DOHH2 (cell line): Measurements from ENCODE around the gene POPDC3.
"Not testable (repeated sequence)": the region's sequence is repeated elsewhere in the genome, so short reads cannot be mapped to it uniquely, and the experiment has no call there.

Source experiments
- H3F3A ChIP-seq: fragments of 200-600 bp; sonication (generic), shearing (Covaris generic); 2 replicates; pipeline ENCODE4 v1.6.0; 2016; ENCODE audit warnings: antibody characterized with exemption, mild to moderate bottlenecking; ENCODE audit not compliant: control insufficient read depth, insufficient read depth
- H3K27ac ChIP-seq: fragments of 200-600 bp; sonication (generic); 2 replicates; pipeline ENCODE4 v1.5.1; 2014; ENCODE audit warnings: low read depth, mild to moderate bottlenecking, low read length, moderate library complexity
- H3K27me3 ChIP-seq: fragments of 200-600 bp; sonication (generic); 2 replicates; pipeline ENCODE4 v1.6.1; 2014; ENCODE audit warnings: mild to moderate bottlenecking, low read length, mixed read lengths; ENCODE audit not compliant: control insufficient read depth
- H3K36me3 ChIP-seq: fragments of 200-600 bp; sonication (generic); 2 replicates; pipeline ENCODE4 v1.6.1; 2014; ENCODE audit warnings: mild to moderate bottlenecking, low read length, moderate library complexity, mixed read lengths; ENCODE audit not compliant: control insufficient read depth
- H3K4me1 ChIP-seq: fragments of 200-600 bp; sonication (generic); 2 replicates; pipeline ENCODE4 v1.6.1; 2014; ENCODE audit warnings: mild to moderate bottlenecking, low read length, mixed read lengths; ENCODE audit not compliant: control insufficient read depth
- H3K4me2 ChIP-seq: fragments of 200-600 bp; sonication (generic); 2 replicates; pipeline ENCODE4 v1.6.0; 2014; ENCODE audit warnings: mild to moderate bottlenecking, low read length, moderate library complexity
- H3K4me3 ChIP-seq: fragments of 200-600 bp; sonication (generic); 2 replicates; pipeline ENCODE4 v1.5.1; 2014; ENCODE audit warnings: mild to moderate bottlenecking, low read length, mixed read lengths
- H3K79me2 ChIP-seq: fragments of 200-600 bp; sonication (generic); 2 replicates; pipeline ENCODE4 v1.6.1; 2014; ENCODE audit warnings: mild to moderate bottlenecking, low read length, mixed read lengths; ENCODE audit not compliant: control insufficient read depth
- H3K9me2 ChIP-seq: fragments of 200-600 bp; sonication (generic); replicated peaks from 2 replicates; pipeline ENCODE4 v1.6.1; 2014; ENCODE audit warnings: mild to moderate bottlenecking, low read length, mixed read lengths; ENCODE audit not compliant: control insufficient read depth
- H3K9me3 ChIP-seq: fragments of 200-600 bp; sonication (generic); 2 replicates; pipeline ENCODE4 v1.6.1; 2014; ENCODE audit warnings: antibody characterized with exemption, low read length, mixed read lengths; ENCODE audit not compliant: control insufficient read depth, insufficient read depth
- H4K20me1 ChIP-seq: fragments of 200-600 bp; sonication (generic); 2 replicates; pipeline ENCODE4 v1.6.0; 2014; ENCODE audit warnings: low read depth, mild to moderate bottlenecking, antibody characterized with exemption, low read length, moderate library complexity; ENCODE audit not compliant: control insufficient read depth, insufficient read depth
- EZH2phosphoT487 ChIP-seq: fragments of 200-600 bp; sonication (generic); IDR thresholded peaks from 2 replicates; pipeline ENCODE4 v1.6.1; 2017; ENCODE audit warnings: borderline replicate concordance, mild to moderate bottlenecking, antibody characterized with exemption, low read length, moderate library complexity, mixed read lengths
- TF ChIP-seq, protein P1 (sequence below): fragments of 200-600 bp; sonication (generic); IDR thresholded peaks from one replicate; pipeline ENCODE4 v1.5.1; 2014; ENCODE audit warnings: antibody characterized with exemption, mild to moderate bottlenecking, low read depth, low read length; ENCODE audit not compliant: poor library complexity, severe bottlenecking

The POPDC3 gene

DNA sequence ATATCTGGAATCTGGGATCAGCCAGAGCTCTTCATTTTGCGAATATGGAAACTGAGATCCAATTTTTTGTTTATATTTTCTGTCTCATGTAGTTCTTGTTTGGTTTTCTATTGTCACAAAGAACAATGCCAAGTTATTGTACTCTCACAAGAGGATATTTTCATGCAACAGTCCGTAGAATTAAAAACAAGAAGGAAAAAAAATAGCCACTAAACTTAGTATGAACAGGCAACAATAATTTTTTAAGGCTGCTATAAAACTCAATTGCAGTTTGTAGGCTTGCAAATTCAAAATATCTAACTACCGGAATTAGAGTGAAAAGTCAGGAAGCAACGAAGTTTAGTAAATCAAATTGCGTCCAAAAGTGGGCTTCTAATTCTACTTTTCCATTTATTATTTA is 1.2 kb downstream of the POPDC3 start:
- H3K9me3 ChIP-seq: no peaks in the 10 kb centered on the region
- no peaks in the 10 kb centered on the region for H3K4me1 ChIP-seq
- no peaks in the 10 kb centered on the region for H3K36me3 ChIP-seq
- H3K4me3 ChIP-seq: no peak overlapping the region
- TF ChIP-seq, protein P1, sequence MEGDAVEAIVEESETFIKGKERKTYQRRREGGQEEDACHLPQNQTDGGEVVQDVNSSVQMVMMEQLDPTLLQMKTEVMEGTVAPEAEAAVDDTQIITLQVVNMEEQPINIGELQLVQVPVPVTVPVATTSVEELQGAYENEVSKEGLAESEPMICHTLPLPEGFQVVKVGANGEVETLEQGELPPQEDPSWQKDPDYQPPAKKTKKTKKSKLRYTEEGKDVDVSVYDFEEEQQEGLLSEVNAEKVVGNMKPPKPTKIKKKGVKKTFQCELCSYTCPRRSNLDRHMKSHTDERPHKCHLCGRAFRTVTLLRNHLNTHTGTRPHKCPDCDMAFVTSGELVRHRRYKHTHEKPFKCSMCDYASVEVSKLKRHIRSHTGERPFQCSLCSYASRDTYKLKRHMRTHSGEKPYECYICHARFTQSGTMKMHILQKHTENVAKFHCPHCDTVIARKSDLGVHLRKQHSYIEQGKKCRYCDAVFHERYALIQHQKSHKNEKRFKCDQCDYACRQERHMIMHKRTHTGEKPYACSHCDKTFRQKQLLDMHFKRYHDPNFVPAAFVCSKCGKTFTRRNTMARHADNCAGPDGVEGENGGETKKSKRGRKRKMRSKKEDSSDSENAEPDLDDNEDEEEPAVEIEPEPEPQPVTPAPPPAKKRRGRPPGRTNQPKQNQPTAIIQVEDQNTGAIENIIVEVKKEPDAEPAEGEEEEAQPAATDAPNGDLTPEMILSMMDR: no peak
- TF ChIP-seq EZH2phosphoT487: no peak
- H3K79me2 ChIP-seq: no peaks in the 10 kb centered on the region
- H4K20me1 ChIP-seq: no peaks in the 10 kb centered on the region
- no peaks in the 10 kb centered on the region for H3K27me3 ChIP-seq
- no peak overlapping the region for H3K4me2 ChIP-seq
- no peak overlapping the region for H3K27ac ChIP-seq
- no peaks in the 10 kb centered on the region for H3F3A ChIP-seq
- H3K9me2 ChIP-seq: no peaks in the 10 kb centered on the region

DNA sequence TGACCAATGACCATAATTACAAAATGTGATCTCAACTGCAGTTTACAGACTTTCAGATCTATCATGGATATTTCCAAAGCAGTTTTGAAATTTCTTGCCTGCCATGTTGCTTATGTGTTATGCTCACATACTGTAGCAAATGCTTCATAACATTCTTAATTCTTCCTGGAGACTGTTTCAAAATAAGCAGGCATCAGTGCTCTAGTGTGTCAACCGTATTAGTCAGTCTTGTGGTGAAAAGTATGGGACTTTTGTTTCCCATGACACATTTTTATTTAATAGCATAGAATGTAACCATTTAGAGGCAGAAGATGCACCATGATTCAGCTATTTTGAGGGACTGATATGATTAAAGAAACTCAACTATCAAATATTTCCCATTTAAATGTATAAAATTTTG is 1.7 kb downstream of the POPDC3 start:
- H3K4me3 ChIP-seq: no peak overlapping the region
- H3K36me3 ChIP-seq: no peaks in the 10 kb centered on the region
- H3K9me2 ChIP-seq: no peaks in the 10 kb centered on the region
- no peak overlapping the region for H3K4me2 ChIP-seq
- no peaks in the 10 kb centered on the region for H3K27me3 ChIP-seq
- TF ChIP-seq, protein P1: no peak
- no peak for TF ChIP-seq EZH2phosphoT487
- H3F3A ChIP-seq: no peaks in the 10 kb centered on the region
- no peaks in the 10 kb centered on the region for H3K79me2 ChIP-seq
- H3K27ac ChIP-seq: no peak overlapping the region
- no peaks in the 10 kb centered on the region for H4K20me1 ChIP-seq
- no peaks in the 10 kb centered on the region for H3K4me1 ChIP-seq
- H3K9me3 ChIP-seq: no peaks in the 10 kb centered on the region

DNA sequence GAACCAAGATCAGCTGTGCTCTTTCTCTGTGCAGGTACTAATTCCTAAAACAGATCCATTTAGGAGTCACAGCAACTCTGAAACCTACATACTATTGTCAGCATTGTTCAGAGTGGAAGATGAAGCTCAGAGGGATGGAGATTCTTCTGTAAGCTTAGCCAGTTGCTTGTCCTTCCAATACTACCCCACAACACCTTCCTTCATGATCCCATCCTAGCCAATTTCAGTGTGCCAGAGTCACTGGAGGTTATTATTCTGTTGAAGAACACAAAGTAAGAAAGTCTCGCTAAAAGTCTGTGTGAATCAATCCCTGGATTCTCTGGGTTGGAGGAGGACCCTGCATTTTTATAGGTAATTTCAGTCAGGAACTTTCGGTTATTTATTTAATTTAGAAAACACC is 2.3 kb downstream of the POPDC3 start:
- Histone ChIP-seq H4K20me1 (no peaks in the 10 kb centered on the region), H3K4me2 (no peak overlapping the region), H3K4me1 (no peaks in the 10 kb centered on the region), H3K79me2 (no peaks in the 10 kb centered on the region), H3K27me3 (no peaks in the 10 kb centered on the region), H3K27ac (no peak overlapping the region), H3K4me3 (no peak overlapping the region), H3K36me3 (no peaks in the 10 kb centered on the region), H3F3A (no peaks in the 10 kb centered on the region), H3K9me2 (no peaks in the 10 kb centered on the region), H3K9me3 (no peaks in the 10 kb centered on the region)
- TF ChIP-seq, protein P1: no peak
- TF ChIP-seq EZH2phosphoT487: no peak

DNA sequence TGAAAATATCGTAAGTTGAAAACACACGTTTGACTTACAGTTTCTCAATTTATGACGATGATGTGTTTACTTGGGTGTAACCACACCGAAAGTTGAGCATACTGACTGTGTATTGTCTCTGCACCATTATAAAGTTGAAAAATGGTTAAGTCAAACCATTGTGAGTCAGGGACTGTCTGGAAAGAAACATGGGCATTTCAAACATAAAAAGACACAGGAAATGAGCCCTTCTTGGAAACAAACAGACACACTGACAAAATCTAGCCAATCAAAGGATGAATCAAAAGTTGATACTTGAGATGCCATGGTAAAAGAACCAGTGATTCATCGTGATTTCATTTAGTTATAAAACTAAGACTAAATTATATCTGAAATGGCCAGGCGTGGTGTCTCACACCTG is 5.3 kb downstream of the POPDC3 start:
- no peaks in the 10 kb centered on the region for H3K9me3 ChIP-seq
- no peaks in the 10 kb centered on the region for H4K20me1 ChIP-seq
- no peaks in the 10 kb centered on the region for H3K9me2 ChIP-seq
- H3K27ac ChIP-seq: no peak overlapping the region
- no peaks in the 10 kb centered on the region for H3K79me2 ChIP-seq
- no peaks in the 10 kb centered on the region for H3K27me3 ChIP-seq
- H3K4me2 ChIP-seq: no peak overlapping the region
- no peak overlapping the region for H3K4me3 ChIP-seq
- H3K36me3 ChIP-seq: no peaks in the 10 kb centered on the region
- TF ChIP-seq EZH2phosphoT487: no peak
- TF ChIP-seq, protein P1: no peak
- H3K4me1 ChIP-seq: no peaks in the 10 kb centered on the region
- no peaks in the 10 kb centered on the region for H3F3A ChIP-seq

DNA sequence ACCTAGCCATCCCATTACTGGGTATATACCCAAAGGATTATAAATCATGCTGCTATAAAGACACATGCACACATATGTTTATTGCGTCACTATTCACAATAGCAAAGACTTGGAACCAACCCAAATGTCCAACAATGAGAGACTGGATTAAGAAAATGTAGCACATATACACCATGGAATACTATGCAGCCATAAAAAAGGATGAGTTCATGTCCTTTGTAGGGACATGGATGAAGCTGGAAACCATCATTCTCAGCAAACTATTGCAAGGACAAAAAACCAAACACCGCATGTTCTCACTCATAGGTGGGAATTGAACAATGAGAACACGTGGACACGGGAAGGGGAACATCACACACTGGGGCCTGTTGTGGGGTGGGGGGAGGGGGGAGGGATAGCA is 7.3 kb downstream of the POPDC3 start:
- not testable (repeated sequence) for H3F3A ChIP-seq, H3K4me3 ChIP-seq, H3K9me3 ChIP-seq, H3K9me2 ChIP-seq, H3K79me2 ChIP-seq, H3K4me2 ChIP-seq, H3K27me3 ChIP-seq, H3K27ac ChIP-seq, H4K20me1 ChIP-seq, H3K36me3 ChIP-seq, H3K4me1 ChIP-seq
